ENCODE data around the gene RASA3. TPM values are rescaled to one million over a fixed set of nuclear protein-coding genes. Genes with fewer than 3 reads are reported as not detected.

The RASA3 gene
- polyA plus RNA-seq, 1 donor from 2014 or later: 8.5 TPM

- Histone ChIP-seq H2AFZ (ENCODE audit: low read depth, low read length) (no peak overlapping the region), H3F3A (ENCODE audit: insufficient read depth, low read length, poor library complexity, severe bottlenecking) (no peaks in the 10 kb centered on the region)
Measured at GRCh38 chr13:114164681-114165429, 32.4 kb upstream of the RASA3 start.

GRCh38 chr13:114164053-114164452 lies 31.6 kb upstream of the RASA3 start:
- Histone ChIP-seq H4K20me1 (ENCODE audit: insufficient read depth) (no peaks in the 10 kb centered on the region), H3K4me2 (ENCODE audit: low read length) (no peak overlapping the region), H3K79me2 (replicated peaks; ENCODE audit: insufficient read depth, low read length) (no peaks in the 10 kb centered on the region), H3F3A (ENCODE audit: insufficient read depth, low read length, poor library complexity, severe bottlenecking) (no peaks in the 10 kb centered on the region), H2AFZ (ENCODE audit: low read depth, low read length) (no peak overlapping the region), H3K27ac (ENCODE audit: low read length) (no peak overlapping the region), H3K9me2 (ENCODE audit: insufficient read depth, low read length) (no peaks in the 10 kb centered on the region), H3K9ac (ENCODE audit: low read length) (no peak overlapping the region), H3K9me3 (ENCODE audit: low read length) (no peaks in the 10 kb centered on the region), H3K36me3 (ENCODE audit: insufficient read depth, low read length) (no peaks in the 10 kb centered on the region), H3K4me3 (ENCODE audit: low read length) (no peak overlapping the region), H3K27me3 (ENCODE audit: insufficient read depth, low read depth, low read length) (no peaks in the 10 kb centered on the region)
- TF ChIP-seq POLR2AphosphoS5 (IDR thresholded peaks at IDR 0.05) (no peak), RAD21 (conservative IDR thresholded peaks at IDR 0.05) (no peak), CTCF (IDR thresholded peaks at IDR 0.05; ENCODE audit: poor library complexity, severe bottlenecking) (no peak), MXI1 (conservative IDR thresholded peaks at IDR 0.05; ENCODE audit: poor library complexity, severe bottlenecking) (no peak), EP300 (conservative IDR thresholded peaks at IDR 0.05; ENCODE audit: poor library complexity, severe bottlenecking) (no peak)

More at GRCh38 chr13:114164681-114165429, 32.4 kb upstream of the RASA3 start:
- H3K9me2 ChIP-seq (ENCODE audit: insufficient read depth, low read length): no peaks in the 10 kb centered on the region
- H3K9ac ChIP-seq (ENCODE audit: low read length): no peak overlapping the region
- no peaks in the 10 kb centered on the region for H3K27me3 ChIP-seq (ENCODE audit: insufficient read depth, low read depth, low read length)
- no peaks in the 10 kb centered on the region for H3K36me3 ChIP-seq (ENCODE audit: insufficient read depth, low read length)
- H3K4me2 ChIP-seq (ENCODE audit: low read length): no peak overlapping the region
- H3K9me3 ChIP-seq (ENCODE audit: low read length): no peaks in the 10 kb centered on the region
- H3K79me2 ChIP-seq (replicated peaks; ENCODE audit: insufficient read depth, low read length): no peaks in the 10 kb centered on the region
- TF ChIP-seq EZH2 (IDR thresholded peaks at IDR 0.05; ENCODE audit: borderline replicate concordance, insufficient read depth, low read length, poor library complexity, severe bottlenecking) (no peak), POLR2AphosphoS5 (IDR thresholded peaks at IDR 0.05) (no peak), EP300 (conservative IDR thresholded peaks at IDR 0.05; ENCODE audit: poor library complexity, severe bottlenecking) (no peak), SMC3 (conservative IDR thresholded peaks at IDR 0.05; ENCODE audit: poor library complexity) (no peak), RAD21 (conservative IDR thresholded peaks at IDR 0.05) (no peak), TAF1 (IDR thresholded peaks at IDR 0.05; ENCODE audit: low read depth) (no peak), REST (IDR thresholded peaks at IDR 0.05; ENCODE audit: borderline replicate concordance) (no peak), CTCF (IDR thresholded peaks at IDR 0.05; ENCODE audit: poor library complexity, severe bottlenecking) (no peak), MXI1 (conservative IDR thresholded peaks at IDR 0.05; ENCODE audit: poor library complexity, severe bottlenecking) (no peak)
- no peak overlapping the region for H3K27ac ChIP-seq (ENCODE audit: low read length)
- H3K4me3 ChIP-seq (ENCODE audit: low read length): no peak overlapping the region
- no peaks in the 10 kb centered on the region for H4K20me1 ChIP-seq (ENCODE audit: insufficient read depth)
